Activated CD8-positive, alpha-beta memory T cell treated with anti-CD3 and anti-CD28 coated beads, Interleukin-2, amount 50 U/mL, for 24 hours (primary cell): ENCODE measurements around the gene SEPTIN14.
"Not testable (repeated sequence)": the region's sequence is repeated elsewhere in the genome, so short reads cannot be mapped to it uniquely, and the experiment has no call there.

Source experiments
- DNase-seq: peaks from one replicate; pipeline ENCODE4 v3.0.0-alpha.2; 2020; ENCODE audit errors: extremely low read depth

Gene SEPTIN14

DNA sequence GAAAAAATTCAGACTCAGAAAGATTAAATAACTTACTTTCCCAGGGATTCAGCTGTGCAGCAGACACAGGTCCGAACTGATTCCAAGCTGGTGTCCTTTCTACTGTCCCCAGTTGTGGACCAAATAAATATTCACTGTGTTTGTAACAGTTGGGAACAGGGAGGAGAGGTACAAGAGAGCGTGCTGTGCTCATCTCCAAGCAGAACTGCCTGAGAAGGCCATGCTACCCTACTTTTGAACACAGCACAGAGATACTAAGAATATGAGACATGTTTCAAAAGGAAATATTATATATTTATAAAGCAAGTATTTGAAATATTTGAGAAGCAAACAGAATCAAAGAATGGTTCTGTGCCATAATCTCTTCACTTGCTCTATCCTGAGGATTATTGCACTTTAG is at the start of gene SEPTIN14:
Gene SEPTIN14 (minus strand): TSS at position 101 of the 400 bp plus-strand sequence. CDS start 756 bp downstream, outside the sequence.
- DNase-seq, result not testable (repeated sequence)

DNA sequence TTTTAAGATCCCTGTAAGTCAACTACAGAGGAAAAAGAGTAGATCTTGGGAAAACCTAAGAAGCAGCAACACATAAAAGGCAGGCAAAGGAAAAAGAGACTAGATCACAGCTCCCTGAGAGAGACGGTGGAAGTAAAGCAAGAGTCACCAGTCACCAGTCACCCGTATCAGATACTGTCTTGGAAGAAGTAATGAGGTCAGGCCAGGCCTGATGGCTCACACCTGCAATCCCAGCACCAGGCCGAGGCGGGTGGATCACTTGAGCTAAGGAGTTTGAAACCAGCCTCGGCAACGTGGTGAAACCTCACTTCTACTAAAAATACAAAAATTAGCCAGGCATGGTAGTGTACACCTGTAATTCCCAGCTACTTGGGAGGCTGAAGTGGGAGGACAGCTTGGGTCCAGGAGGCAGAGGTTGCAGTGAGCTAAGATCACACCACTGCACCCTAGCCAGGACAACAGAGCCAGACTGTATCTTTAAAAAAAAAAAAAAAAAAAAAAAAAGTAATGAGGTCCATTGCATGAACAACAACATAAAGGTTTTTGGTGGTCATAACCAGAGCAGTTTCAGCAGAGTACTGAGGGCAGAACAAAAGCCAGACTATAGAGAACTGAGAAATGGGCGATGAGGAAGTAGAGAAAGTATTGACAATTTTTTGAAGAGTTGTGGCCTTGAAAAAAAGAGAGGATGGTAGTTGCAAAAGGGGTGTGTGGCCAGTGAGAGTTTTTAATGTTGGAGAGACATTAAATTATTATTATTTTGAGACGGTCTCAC is 41.6 kb upstream of the SEPTIN14 start:
- no peak for DNase-seq

DNA sequence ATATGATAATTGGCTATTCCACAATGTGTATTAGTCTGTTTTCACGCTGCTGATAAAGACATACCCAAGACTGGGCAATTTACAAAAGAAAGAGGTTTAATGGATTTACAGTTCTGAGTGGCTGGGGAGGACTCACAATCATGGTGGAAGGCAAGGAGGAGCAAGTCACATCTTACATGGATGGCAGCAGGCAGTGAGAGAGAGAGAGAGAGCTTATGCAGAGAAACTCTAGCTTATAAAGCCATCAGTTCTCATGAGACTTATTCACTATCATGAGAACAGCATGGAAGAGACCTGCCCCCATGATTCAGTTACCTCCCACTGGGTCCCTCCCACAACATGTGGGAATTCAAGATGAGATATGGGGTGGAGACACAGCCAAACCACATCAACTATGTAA is 38.5 kb upstream of the SEPTIN14 start:
- not testable (repeated sequence) for DNase-seq

DNA sequence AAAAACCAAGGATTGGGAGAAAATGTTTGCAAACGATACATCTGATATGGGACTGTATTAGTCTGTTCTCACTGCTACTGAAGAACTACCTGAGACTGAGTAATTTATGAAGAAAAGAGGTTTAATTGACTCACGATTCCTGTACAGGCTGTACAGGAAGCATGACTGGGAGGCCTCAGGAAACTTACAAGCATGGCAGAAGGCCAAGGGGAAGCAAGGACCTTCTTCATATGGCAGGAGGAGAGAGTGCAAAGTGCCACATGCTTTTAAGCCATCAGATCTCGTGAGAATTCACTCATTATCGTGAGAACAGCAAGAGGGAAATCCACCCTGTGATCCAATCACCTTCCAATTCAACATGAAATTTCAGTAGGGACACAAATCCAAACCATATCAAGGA is 35.7 kb upstream of the SEPTIN14 start:
- no peak for DNase-seq

DNA sequence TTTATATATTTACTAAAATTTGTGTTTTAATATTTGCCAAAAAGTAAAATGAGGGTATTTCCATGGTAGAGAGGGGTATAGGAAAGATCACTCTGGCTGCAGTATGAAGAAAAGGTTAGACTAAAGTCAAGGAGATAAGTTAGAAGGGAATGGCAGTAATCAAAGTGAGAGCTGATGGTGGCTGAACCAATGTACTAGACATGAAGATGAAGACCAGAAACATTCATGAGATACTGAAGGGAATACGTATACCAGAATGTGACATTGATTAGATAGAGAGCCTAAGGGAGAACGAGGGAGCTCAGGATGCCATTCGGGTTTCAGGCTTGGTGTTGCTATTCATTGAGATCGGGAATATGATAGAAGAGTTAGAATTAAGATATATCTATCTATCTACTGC is 32.5 kb upstream of the SEPTIN14 start:
- no peak for DNase-seq

DNA sequence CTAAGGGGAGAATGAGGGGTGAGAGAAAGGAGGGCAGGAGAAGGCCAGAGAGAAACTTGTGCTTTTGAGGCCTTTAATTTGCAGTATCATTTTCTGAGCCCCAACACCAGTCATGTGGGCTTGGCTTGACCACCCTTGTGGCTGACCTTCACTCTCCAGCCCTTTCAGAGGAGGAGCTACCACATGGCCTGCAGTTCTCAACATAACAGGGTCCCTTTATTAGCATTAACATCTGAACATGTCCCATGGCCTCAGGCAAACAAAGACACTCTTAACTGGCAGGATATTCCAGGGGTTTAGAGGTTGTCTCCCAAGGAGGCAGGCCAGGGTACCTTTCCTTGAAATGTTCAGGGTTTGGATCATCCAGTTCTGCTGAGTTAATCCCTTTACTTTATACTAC is 31.4 kb upstream of the SEPTIN14 start:
- DNase-seq, result no peak

DNA sequence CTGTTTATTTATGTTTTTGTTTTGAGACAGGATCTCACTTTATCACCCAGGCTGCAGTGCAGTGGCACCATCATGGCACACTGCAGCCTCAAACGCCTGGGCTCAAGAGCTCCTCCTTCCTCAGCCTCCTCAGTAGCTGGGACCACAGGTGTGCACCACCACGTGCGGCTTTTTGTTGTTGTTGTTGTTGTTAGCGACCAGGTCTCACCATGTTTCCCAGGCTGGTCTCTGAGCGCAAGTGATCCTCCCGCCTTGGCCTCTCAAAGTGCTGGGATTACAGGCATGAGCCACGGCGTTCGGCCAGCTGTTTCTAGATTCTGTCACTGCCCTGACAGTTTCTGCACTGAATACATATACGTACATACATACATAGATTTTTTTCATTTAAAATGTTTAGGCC is 25.8 kb upstream of the SEPTIN14 start:
- DNase-seq, result not testable (repeated sequence)

DNA sequence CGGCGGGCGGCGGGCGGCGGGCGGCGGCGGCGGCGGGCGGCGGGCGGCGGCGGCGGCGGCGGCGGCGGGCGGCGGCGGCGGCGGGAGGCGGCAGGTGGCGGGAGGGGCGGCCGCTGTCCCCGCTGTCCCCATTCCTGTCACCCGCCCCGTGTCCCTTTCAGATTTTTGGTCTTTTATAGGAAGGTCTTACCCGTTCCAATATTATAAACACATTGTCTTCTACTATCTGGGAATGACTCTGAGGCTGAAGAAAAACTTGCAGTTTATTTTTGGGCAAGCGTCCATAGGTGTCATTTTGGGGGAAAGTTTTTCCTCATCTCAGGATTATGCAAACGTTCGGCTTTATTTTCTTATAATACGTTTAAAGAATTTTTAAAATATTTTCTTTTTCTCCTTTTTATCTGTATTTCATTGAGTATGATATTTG is 25.3 kb upstream of the SEPTIN14 start:
- DNase-seq, result no peak

DNA sequence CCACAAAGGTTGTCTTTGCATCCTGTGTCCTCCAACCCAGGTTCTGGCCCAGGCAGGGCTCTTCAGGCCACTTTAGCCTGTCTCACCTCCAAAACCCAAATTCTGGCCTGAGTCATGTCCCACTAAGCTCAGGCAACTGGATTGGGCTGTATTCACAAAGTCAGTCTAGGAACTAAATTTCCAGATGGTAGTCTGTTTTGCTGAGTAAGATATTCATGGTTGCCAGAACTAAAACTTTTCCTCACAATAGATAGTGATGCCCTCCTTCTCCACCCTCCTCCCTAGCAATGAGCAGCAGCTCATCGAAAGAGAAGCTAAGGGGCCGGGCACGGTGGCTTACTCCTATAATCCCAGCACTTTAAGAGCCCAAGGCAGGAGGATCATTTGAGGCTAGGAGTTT is 21.8 kb upstream of the SEPTIN14 start:
- no peak for DNase-seq

DNA sequence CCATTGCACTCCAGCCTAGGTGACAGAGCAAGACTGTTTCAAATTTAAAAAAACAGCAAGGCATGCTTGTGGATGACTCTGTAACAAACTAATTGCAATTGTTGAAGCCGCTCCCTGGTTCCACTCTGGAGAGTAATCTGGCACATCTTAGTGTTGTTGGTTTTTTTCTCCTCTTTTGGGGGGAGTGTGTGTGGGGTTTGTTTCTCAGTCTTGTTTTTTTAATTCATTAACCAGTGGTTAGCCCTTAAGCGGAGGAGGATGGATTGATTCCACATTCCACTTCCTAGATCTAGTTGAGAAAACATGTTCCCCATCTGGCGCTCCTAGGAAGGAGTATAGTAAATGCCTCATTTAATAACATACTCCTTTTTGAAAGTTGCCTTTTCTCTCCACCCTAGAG is 16.1 kb upstream of the SEPTIN14 start:
- DNase-seq, result no peak

DNA sequence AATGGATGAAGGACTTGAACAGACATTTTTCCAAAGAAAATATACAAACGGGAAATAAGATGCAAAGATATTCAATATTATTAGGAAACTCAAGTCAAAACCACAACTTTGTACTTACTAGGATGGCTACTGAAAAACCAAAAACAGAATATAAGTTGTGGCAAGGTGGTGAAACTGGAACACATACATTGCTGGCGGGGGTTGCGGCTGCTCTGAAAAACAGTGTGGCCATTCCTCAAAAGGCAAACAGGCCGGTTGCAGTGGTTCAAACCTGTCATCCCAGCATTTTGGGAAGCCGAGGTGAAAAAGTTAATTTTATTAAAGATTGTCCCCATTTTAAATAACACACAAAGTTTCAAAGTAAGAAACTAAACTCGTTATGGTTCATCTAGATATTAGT is 14.8 kb upstream of the SEPTIN14 start:
- DNase-seq, result no peak

DNA sequence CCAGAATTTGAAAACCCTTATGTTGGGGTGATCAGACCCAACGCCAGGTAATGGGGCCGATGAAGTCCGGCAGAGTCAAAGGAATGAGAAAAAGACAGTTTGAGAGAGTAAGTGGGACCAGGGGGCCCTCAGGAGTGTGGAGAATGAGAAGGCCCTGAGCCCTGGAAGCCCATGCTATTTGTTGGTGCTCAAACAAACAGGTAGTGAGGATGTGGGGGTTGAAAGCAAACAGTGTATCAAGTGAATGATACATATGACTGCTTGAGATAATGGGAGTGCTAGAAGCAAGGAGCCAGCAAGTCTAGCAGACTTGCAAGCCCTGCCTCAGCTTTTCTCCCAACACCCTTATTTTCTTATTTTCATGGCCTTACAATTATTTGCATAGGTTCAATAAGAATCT is 11.2 kb upstream of the SEPTIN14 start:
- DNase-seq, result no peak

DNA sequence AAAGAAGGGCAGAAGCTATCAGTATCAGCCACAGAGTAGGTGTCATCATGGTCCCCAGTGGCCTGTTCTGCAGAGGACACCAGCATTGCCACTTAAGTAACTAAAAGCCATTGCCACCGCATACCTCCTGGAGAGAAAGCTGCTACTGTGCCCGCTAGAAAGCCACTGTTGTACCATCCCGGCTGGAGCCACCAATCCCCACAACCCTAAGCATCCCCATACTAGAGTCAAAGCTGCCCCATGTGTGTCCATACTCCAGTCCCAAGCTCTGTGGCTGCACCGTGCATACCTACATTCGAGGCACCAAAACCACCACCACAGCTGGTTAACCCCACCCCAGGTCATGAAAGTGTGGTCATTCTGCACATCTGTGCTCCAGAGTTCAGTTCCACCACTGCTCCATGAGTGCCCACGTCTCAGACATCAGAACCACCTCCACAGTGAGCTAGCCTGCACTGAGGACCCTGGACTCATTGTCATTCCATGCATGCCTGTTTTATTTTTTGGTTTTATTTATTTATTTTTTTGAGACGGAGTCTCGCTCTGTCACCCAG is 9.5 kb upstream of the SEPTIN14 start:
- no peak for DNase-seq

DNA sequence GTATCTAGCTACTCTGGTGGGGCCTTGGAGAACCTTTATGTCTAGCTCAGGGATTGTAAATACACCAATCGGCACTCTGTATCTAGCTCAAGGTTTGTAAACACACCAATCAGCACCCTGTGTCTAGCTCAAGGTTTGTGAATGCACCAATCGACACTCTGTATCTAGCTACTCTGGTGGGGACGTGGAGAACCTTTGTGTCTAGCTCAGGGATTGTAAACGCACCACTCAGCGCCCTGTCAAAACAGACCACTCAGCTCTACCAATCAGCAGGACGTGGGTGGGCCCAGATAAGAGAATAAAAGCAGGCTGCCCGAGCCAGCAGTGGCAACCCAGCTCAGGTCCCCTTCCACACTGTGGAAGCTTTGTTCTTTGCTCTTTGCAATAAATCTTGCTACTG is 6.4 kb upstream of the SEPTIN14 start:
- not testable (repeated sequence) for DNase-seq

DNA sequence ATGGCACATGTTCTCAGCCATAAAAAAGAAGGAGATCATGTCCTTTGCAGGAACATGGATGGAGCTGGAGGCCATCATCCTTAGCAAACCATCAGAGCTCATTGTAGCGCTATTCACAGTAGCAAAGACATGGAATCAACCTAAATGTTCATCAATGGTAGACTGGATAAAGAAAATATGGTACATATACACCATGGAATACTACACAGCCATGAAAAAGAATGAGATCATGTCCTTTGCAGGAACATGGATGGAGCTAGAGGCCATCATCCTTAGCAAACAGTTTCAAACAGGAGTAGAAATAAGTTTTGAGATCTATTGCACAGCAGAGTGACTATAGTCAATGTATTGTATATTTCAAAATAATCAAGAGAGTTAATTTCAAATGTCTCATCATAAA is 17.4 kb downstream of the SEPTIN14 start:
- not testable (repeated sequence) for DNase-seq

DNA sequence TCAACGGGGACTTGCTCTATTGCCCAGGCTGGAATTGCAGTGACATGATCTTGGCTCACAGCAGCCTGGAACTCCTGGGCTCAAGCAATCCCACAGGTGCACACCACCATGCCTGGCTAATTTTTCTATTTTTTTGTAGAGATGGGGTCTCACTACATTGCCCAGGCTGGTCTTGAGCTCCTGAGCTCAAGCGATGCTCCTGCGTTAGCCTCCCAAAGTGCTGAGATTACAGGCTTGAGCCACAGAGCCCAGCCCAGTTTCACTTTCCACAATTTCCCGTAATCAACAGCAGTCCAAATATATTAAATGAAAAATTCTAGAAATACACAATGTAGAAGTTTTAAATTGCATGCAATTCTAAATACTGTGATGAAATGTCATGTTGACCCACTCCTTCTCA is 24.0 kb downstream of the SEPTIN14 start:
- DNase-seq, result no peak

DNA sequence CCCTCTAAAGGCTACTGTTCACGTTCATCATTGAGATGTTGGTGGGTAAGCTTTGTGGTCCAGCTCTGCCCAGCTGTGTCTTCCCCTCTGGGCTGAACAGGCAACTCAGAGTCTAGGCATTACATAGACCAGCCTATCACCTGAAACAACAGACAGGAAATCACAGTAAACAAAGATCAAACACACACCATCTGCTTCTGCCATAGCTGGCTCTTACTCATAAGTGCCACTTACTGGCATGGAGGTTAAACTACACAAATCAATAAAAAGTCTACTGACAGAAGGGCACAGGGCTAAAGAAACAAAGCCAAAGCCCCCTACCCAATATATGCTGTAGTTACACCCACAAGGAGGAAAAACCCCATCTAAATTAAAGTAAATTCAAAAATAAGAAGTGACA is 35.0 kb downstream of the SEPTIN14 start:
- DNase-seq, result no peak

DNA sequence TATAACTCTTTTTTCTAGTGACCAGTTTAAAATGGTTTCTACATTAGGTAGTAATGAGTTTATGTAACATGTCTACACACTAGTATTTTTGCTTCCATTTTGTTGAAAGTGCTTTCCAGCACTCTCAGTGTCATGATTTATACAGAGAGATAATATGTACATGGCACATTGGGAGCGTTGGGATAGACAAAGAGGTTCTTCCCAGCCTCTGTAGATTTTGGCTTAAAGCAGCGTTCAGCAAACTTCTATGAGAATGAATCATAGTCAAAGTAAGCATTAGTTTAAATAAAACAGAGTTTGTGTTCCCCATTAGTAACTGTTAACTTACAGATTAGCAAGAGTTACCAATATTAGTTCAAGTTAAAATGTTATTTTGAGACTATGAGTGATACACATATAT is 43.9 kb downstream of the SEPTIN14 start:
- no peak for DNase-seq

DNA sequence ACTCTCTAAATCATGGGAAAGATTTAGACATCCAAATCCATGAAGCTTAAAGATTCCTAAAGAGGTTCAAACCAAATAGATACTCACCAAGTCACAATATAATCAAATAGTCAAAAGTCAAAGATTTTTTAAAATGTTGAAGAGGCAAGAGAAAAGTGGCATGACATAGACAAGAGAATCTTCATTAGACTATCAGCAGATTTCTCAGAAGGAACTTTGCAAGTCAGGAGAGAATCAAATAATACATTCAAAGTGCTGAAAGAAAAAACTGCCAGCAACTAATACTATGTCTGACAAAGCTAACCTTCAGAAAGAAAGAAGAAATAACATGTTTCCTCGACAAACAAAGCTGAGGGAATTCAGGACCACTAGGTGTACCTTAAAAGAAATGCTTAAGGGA is 65.3 kb downstream of the SEPTIN14 start:
- DNase-seq, result not testable (repeated sequence)

DNA sequence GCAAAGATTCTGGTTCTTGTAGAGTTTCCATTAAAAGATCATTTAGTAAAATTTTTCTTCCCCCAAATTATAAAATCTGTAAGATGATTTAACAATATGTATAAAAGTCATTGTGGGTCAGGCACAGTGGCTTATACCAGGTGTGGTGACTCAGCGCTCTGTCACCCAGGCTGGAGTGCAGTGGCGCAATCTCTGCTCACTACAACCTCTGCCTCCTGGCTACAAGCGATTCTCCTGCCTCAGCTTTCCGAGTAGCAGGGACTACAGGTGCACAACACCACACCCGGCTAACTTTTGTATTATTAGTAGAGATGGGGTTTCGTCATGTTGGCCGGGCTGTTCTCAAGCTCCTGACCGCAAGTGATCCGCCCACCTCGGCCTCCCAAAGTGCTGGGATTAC is 68.0 kb downstream of the SEPTIN14 start:
- no peak for DNase-seq

DNA sequence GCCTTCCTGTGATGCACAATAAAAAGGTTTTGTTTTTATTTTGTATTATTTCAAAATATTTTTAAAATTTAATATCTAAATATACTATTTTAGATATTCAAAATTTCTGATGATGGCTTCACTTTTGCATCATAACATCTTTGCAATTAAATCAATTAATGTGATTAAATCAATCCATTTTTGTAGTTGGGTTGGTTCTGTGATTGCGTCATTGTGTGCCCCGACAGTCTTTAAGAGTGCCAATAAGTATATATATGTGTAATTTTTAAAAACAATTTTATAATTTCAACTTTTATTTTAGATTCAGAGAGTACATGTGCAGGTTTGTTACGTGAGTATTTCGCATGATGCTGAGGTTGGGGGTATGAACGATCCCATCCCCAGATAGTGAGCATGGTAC is 70.5 kb downstream of the SEPTIN14 start:
- DNase-seq, result no peak

DNA sequence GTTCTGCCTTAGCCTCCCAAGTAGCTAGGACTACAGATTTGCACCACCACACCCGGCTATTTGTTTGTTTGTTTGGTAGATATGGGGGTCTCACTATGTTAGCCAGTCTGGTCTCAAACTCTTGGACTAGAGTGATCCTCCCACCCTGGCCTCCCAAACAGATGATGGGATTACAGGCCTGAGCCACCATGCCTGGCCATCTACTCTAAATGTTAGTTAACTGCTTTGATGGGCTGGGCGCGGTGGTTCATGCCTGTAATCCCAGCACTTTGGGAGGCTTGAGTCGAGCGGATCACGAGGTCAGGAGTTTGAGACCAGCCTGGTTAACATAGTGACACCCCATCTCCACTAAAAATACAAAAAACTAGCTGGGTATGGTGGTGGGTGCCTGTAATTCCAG is 74.8 kb downstream of the SEPTIN14 start:
- no peak for DNase-seq

DNA sequence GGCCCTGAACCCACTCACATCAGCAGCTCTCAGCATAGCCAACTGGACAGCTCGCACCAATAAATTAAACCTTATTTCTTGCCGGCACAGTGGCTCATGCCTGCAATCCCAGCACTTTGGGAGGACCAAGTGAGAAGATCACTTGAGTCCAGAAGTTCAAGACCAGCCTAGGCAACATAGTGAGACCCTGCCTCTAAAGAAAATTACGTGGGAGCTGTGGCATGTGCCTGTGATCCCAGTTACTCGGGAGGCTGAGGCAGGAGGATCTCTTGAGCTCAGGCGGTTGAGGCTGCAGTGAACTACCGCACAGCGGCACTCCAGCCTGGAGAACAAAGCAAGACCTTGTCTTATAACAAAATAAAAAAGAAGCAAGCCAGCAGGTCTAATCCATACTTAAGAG is 75.7 kb downstream of the SEPTIN14 start:
- DNase-seq, result no peak

DNA sequence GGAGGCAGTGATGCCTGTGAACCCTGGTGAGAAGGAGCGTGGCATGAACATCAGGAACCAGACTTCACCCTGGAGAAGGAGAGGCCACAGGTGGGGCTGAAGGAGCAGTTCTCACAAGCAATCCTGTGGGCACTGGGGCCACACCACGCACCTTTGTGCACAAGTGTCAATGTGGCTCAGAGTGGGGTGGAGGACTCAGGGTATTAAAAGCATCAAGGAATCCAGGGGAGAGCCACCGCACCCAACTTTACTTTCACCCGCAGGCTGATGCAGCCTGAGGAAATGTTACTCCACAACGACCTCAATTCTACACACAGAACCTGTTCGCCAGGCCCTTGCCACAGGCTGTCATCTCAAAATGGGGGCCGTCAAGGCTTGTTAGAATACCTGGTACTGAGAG is 77.1 kb downstream of the SEPTIN14 start:
- DNase-seq, result not testable (repeated sequence)
